ENCODE measurements around the gene DNAH3. TPM values are rescaled to one million over a fixed set of nuclear protein-coding genes. Genes with fewer than 3 reads are reported as not detected.

DNAH3 gene
- total and polyA plus RNA-seq, 2 of the 13 experiments (the other 11 are each of a cell fraction or from before 2014, with no cell fraction given) = 0.07 to 0.08 TPM

GRCh38 chr16:21158208-21159110 is 7.8 kb upstream of the DNAH3 start, which contains the start of gene LDAF1 (continued):
- no peak for TF ChIP-seq NR2F2 (IDR thresholded peaks at IDR 0.05; ENCODE audit: borderline replicate concordance, low read depth)
- TF ChIP-seq PHF8 (CRISPR knock-in tag; IDR thresholded peaks at IDR 0.05) = peak; percentile 56
- no peak for TF ChIP-seq ZFP36 (IDR thresholded peaks at IDR 0.05; ENCODE audit: borderline replicate concordance, low read depth, low read length, partially characterized antibody)
- no peak for TF ChIP-seq ZNF234 (CRISPR knock-in tag; conservative IDR thresholded peaks at IDR 0.05)
- TF ChIP-seq PITX1 (CRISPR knock-in tag; IDR thresholded peaks at IDR 0.05) = peak; percentile 48; the same call in 1 of the 2 replicates
- peak; percentile 58; the same call in 1 of the 2 replicates for TF ChIP-seq HDAC2 (CRISPR knock-in tag; IDR thresholded peaks at IDR 0.05)
- TF ChIP-seq ZNF574 (CRISPR knock-in tag; IDR thresholded peaks at IDR 0.05) = peak; percentile 67; the same call in 1 of the 2 replicates
- TF ChIP-seq RBM39 (IDR thresholded peaks at IDR 0.05; ENCODE audit: low read depth, low read length, poor library complexity, severe bottlenecking) = peak; percentile 66
- TF ChIP-seq ZNF343 (CRISPR knock-in tag; IDR thresholded peaks at IDR 0.05) = 0 out of 2 replicates have a peak, but pooled peaks have one; percentile 70
- peak; percentile 81 for TF ChIP-seq PTBP1 (IDR thresholded peaks at IDR 0.05; ENCODE audit: low read depth, low read length, poor library complexity, severe bottlenecking)
- no peak for TF ChIP-seq SMAD3 (CRISPR knock-in tag; IDR thresholded peaks at IDR 0.05)
- no peak for TF ChIP-seq HMG20B (CRISPR knock-in tag; conservative IDR thresholded peaks at IDR 0.05)
- TF ChIP-seq SP4 (CRISPR knock-in tag; IDR thresholded peaks at IDR 0.05) = peak; percentile 51
- peak; percentile 86 for TF ChIP-seq ZNF687 (CRISPR knock-in tag; IDR thresholded peaks at IDR 0.05)
- TF ChIP-seq, protein P1, sequence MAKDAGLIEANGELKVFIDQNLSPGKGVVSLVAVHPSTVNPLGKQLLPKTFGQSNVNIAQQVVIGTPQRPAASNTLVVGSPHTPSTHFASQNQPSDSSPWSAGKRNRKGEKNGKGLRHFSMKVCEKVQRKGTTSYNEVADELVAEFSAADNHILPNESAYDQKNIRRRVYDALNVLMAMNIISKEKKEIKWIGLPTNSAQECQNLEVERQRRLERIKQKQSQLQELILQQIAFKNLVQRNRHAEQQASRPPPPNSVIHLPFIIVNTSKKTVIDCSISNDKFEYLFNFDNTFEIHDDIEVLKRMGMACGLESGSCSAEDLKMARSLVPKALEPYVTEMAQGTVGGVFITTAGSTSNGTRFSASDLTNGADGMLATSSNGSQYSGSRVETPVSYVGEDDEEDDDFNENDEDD (CRISPR knock-in tag; IDR thresholded peaks at IDR 0.05; ENCODE audit: borderline replicate concordance) = peak; percentile 90
- TF ChIP-seq RXRB (CRISPR knock-in tag; IDR thresholded peaks at IDR 0.05; ENCODE audit: borderline replicate concordance) = peak; percentile 55
- peak; percentile 56; the same call in 1 of the 2 replicates for TF ChIP-seq ZBTB34 (CRISPR knock-in tag; IDR thresholded peaks at IDR 0.05)
- no peak for TF ChIP-seq ZNF510 (CRISPR knock-in tag; IDR thresholded peaks at IDR 0.05; ENCODE audit: low read depth)
- TF ChIP-seq FOSL1 (CRISPR knock-in tag; IDR thresholded peaks at IDR 0.05; ENCODE audit: borderline replicate concordance) = no peak

Data from HepG2 (cell line).